Prostate gland (tissue), 2 donors: Measurements from ENCODE around the gene PSME2. TPM values are rescaled to one million over a fixed set of nuclear protein-coding genes. Genes with fewer than 3 reads are reported as not detected.

Experiments used
- DNase-seq: peaks from one replicate; pipeline ENCODE4 v3.0.0-alpha.2; 2019; ENCODE audit warnings: low spot score
- H3K27ac ChIP-seq, 2 donors: fragments of 200-600 bp; sonication (generic); 2 replicates each; pipeline ENCODE4 v1.5.1; 2017 to 2019
- H3K27me3 ChIP-seq: fragments of 200-600 bp; sonication (generic); replicated peaks from 2 replicates; pipeline ENCODE4 v1.5.1; 2019; ENCODE audit not compliant: insufficient read depth
- H3K36me3 ChIP-seq, 2 donors: fragments of 200-600 bp; sonication (generic); 1 replicate in 1 of 2; 2 replicates in 1 of 2; pipeline versions ENCODE4 v1.5.1 to v1.8.1; 2017 to 2019
- H3K4me1 ChIP-seq: fragments of 200-600 bp; sonication (generic); replicated peaks from 2 replicates; pipeline ENCODE4 v1.5.1; 2019
- H3K4me3 ChIP-seq, 2 donors: fragments of 200-600 bp; sonication (generic); 2 replicates each; pipeline ENCODE4 v1.5.1; 2017 to 2019
- H3K9me3 ChIP-seq: fragments of 200-600 bp; sonication (generic); 2 replicates; pipeline ENCODE4 v1.5.1; 2017
- POLR2A ChIP-seq: fragments of 450-650 bp; IDR thresholded peaks from one replicate; pipeline ENCODE4 v1.6.1; 2016; ENCODE audit warnings: antibody characterized with exemption, mild to moderate bottlenecking
- POLR2AphosphoS5 ChIP-seq: sonication (generic); formaldehyde crosslinking; IDR thresholded peaks from one replicate; pipeline ENCODE4 v1.6.1; 2017; ENCODE audit warnings: antibody characterized with exemption
- WGBS: methylation state at CpG from one replicate; pipeline ENCODE4 v1.1.5; 2018; 5-methylcytosine and 5-hydroxymethylcytosine counted together
- intact Hi-C: fragments of 100-400 bp; cut with DNase I; formaldehyde crosslinking; loops from one replicate; pipeline ENCODE4 v1.14.2; 2022
- total RNA-seq, 2 donors: library from RNA; depleted of rRNA; stranded (reverse); fragments of >200 nt; gene quantifications; one replicate each; pipeline ENCODE4 v1.1.0, GENCODE V29; 2016
- TF ChIP-seq, protein P1 (sequence below), 4 experiments: fragments of 200-600 bp in 2 of 4; fragments of 450-650 bp in 2 of 4; sonication (generic) in 2 of 4; IDR thresholded peaks; 1 replicate in 3 of 4; 2 replicates in 1 of 4; pipeline ENCODE4 v1.5.1; 2016 to 2019; ENCODE audit warnings: antibody characterized with exemption in 4 of 4, mild to moderate bottlenecking in 2 of 4, moderate library complexity in 2 of 4

Gene PSME2
- total RNA-seq, 2 donors from 2014 or later, result 34.5 to 89.3 TPM

DNA sequence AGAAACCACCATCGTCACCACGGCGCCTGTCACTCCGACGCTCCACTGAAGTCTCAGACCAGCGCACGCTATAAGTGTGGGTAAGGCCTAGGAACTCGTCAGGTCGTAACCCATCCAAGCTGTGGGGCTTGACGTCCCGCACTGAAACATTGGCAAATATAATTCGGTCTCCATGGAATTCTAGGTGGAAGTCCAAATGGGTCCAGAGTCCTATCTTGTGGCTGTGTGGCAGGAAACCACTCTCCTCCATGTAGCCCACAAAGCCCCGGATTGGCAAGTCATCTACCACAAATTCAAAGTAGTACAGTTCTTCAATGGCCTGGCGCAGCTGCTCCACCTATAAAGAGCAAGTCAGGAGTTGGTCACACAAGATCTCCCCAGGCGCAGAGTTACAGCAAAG is 46.5 kb upstream of the PSME2 start:
- Histone ChIP-seq H3K4me1 (no peaks in the 10 kb centered on the region), H3K27ac (no peak overlapping the region), H3K9me3 (no peaks in the 10 kb centered on the region), H3K36me3 (no peaks in the 10 kb centered on the region), H3K27me3 (no peaks in the 10 kb centered on the region), H3K4me3 (no peak overlapping the region)
- intact Hi-C loops, result no loop called here
- 95% methylated on average over 15 of the region's 15 CpGs for WGBS
- TF ChIP-seq, protein P1, sequence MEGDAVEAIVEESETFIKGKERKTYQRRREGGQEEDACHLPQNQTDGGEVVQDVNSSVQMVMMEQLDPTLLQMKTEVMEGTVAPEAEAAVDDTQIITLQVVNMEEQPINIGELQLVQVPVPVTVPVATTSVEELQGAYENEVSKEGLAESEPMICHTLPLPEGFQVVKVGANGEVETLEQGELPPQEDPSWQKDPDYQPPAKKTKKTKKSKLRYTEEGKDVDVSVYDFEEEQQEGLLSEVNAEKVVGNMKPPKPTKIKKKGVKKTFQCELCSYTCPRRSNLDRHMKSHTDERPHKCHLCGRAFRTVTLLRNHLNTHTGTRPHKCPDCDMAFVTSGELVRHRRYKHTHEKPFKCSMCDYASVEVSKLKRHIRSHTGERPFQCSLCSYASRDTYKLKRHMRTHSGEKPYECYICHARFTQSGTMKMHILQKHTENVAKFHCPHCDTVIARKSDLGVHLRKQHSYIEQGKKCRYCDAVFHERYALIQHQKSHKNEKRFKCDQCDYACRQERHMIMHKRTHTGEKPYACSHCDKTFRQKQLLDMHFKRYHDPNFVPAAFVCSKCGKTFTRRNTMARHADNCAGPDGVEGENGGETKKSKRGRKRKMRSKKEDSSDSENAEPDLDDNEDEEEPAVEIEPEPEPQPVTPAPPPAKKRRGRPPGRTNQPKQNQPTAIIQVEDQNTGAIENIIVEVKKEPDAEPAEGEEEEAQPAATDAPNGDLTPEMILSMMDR (IDR thresholded peaks at IDR 0.05), result no peak
- no peak for TF ChIP-seq POLR2AphosphoS5
- no peak for TF ChIP-seq POLR2A
- no peak for DNase-seq

DNA sequence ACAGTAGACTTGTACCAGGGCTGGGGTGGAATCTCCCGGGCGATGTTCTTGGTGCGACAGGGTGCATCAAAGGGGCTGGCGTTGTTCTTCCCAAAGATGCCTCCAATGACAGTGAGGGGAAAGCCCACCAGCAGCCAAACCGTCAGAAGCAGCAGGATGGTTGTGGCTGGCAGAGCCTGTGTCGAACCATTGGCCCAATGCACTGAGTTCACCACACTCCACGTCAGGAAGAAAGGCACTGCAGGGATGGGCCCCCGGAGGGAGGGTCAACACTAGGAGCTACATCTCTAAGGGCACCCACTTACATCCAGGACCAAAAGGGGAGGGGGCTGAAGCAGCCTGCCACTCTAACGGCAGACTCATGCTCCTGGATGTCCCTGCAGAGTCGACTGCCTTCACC is 44.0 kb upstream of the PSME2 start:
- Histone ChIP-seq H3K4me3 (no peak overlapping the region), H3K27me3 (no peaks in the 10 kb centered on the region), H3K4me1 (peaks cover 4% of the 10 kb centered on the region), H3K27ac (no peak overlapping the region), H3K9me3 (no peaks in the 10 kb centered on the region), H3K36me3 (peaks cover 0 to 10% of the 10 kb centered on the region in 2 donors)
- no peak for DNase-seq
- TF ChIP-seq, protein P1 (IDR thresholded peaks at IDR 0.05), result no peak
- TF ChIP-seq POLR2AphosphoS5 (no peak), POLR2A (no peak)
- intact Hi-C loops, result no loop called here
- 92% methylated on average over 10 of the region's 10 CpGs for WGBS

DNA sequence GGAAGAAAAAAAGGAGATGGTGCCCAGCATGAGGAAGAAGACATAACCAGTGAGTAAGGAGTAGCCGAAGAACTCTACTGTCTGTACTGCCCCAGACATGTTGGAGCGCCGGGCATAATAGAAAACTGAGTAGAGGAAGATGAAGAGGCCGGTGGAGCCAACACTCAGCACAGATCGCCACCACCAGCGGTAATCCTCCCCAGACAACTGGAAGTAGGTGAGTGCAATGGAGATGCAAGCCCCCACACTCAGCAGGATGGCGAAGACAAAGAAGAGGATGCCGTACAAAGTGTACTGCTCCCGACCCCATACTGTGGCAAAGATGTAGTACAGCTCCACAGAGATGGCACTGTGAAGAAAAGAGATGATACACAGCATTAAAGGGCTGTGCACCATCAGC is 43.0 kb upstream of the PSME2 start:
- H3K36me3 ChIP-seq, result peaks cover 0 to 17% of the 10 kb centered on the region in 2 donors
- H3K4me3 ChIP-seq, result no peak overlapping the region
- no peak overlapping the region for H3K27ac ChIP-seq
- intact Hi-C loops, result no loop called here
- H3K4me1 ChIP-seq, result peaks cover 4% of the 10 kb centered on the region
- no peak for DNase-seq
- TF ChIP-seq POLR2AphosphoS5, result no peak
- TF ChIP-seq POLR2A, result no peak
- TF ChIP-seq, protein P1 (IDR thresholded peaks at IDR 0.05), result no peak
- no peaks in the 10 kb centered on the region for H3K9me3 ChIP-seq
- WGBS, result 93% methylated on average over 9 of the region's 9 CpGs
- no peaks in the 10 kb centered on the region for H3K27me3 ChIP-seq

DNA sequence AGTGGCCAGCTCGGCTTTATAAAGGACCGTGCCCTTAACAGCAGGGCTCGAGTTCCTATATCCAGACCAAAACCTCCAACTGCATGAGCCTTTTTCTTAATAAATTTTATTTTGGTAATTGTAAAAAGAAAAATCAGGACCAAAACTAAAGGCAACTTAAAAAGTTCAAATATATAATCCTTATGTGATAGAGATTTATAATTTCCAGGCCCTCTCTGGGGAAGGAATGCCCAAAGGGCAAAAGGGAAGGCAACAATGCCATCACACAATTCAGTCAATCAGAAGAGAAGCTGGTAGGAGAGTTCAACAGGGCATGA is 42.6 kb upstream of the PSME2 start:
- peaks cover 4% of the 10 kb centered on the region for H3K4me1 ChIP-seq
- H3K4me3 ChIP-seq, result no peak overlapping the region
- H3K27me3 ChIP-seq, result no peaks in the 10 kb centered on the region
- peaks cover 0 to 22% of the 10 kb centered on the region in 2 donors for H3K36me3 ChIP-seq
- H3K27ac ChIP-seq, result peak overlapping the region in 1 of 2 donors; percentile 76
- no peak for TF ChIP-seq POLR2AphosphoS5
- TF ChIP-seq POLR2A, result no peak
- TF ChIP-seq, protein P1 (IDR thresholded peaks at IDR 0.05), result no peak
- intact Hi-C loops, result no loop called here
- H3K9me3 ChIP-seq, result no peaks in the 10 kb centered on the region
- no peak for DNase-seq
- 2% methylated on average over 3 of the region's 3 CpGs for WGBS

DNA sequence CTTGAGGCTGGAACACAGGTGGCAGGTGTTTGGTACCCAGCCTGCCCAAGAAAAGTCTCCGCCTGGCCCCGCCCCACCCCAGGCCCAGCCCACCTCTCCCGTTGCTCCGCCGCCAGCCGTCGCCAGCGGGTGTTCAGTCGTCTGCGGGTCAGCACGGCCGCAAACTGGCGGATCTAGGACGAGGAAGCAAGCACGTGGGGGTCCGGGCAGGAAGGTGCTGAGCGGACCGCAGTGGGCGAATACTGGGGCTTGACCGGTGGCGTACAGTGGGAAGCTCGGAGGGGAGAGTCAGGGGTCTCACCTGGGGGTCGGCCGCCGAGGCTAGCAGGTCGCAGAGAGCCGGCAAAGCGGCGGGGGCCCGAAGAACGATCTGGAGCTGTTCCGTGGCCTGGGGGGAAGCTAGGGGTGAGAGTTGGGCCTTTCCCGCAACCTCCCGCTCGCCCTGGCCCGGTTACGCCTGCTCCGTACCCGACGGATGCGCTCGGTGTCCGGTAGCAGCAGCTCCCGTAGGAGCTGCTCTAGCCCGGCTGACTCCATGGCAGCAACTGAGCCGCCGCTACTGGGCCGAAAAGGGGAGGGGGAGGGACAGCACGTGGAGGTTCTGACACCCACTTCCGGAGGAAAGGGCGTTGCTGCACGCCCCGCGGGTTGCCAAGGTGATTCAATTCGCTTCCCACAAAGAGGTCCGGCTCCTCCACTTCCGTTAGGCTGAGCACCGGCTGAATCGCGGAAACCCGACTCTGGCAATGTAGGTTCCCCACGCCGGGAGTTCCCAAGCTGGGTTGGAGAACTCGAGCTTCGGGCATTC is 42.0 kb upstream of the PSME2 start, which contains the start of gene IPO4:
IPO4 (minus strand) TSS at position 566 of the 808 bp plus-strand sequence; CDS start at position 537, 29 bp downstream.
- peak within 1 kb of the TSS; percentile 58 to 59 for H3K4me3 ChIP-seq
- intact Hi-C loops, result no loop called here

More for the DNA sequence above, 42.0 kb upstream of the PSME2 start, which contains the start of gene IPO4:
- Histone ChIP-seq H3K27ac (peak within 1 kb of the TSS; percentile 70 to 76), H3K36me3 (peaks cover 0 to 26% of the 10 kb centered on the region in 2 donors), H3K27me3 (no peaks in the 10 kb centered on the region), H3K4me1 (peaks cover 4% of the 10 kb centered on the region), H3K9me3 (no peaks in the 10 kb centered on the region)
- DNase-seq, result peak; percentile 95
- under 1% methylated on average over 52 of the region's 65 CpGs for WGBS
- TF ChIP-seq POLR2A, result peak; percentile 43
- TF ChIP-seq, protein P1 (IDR thresholded peaks at IDR 0.05), result peak in 1 of 4 experiments; percentile 35
- TF ChIP-seq POLR2AphosphoS5, result peak; percentile 98
